LNCAP (cell line): ENCODE results near the gene ANKRD11.

Experiments used
- TF ChIP-seq, protein P1 (sequence below): fragments of 450-650 bp; IDR thresholded peaks from 2 replicates; pipeline ENCODE4 v1.5.1; 2017; ENCODE audit warnings: mild to moderate bottlenecking

Gene ANKRD11

GRCh38 chr16:89268585-89268984 lies 221.8 kb downstream of the ANKRD11 start:
- TF ChIP-seq, protein P1, sequence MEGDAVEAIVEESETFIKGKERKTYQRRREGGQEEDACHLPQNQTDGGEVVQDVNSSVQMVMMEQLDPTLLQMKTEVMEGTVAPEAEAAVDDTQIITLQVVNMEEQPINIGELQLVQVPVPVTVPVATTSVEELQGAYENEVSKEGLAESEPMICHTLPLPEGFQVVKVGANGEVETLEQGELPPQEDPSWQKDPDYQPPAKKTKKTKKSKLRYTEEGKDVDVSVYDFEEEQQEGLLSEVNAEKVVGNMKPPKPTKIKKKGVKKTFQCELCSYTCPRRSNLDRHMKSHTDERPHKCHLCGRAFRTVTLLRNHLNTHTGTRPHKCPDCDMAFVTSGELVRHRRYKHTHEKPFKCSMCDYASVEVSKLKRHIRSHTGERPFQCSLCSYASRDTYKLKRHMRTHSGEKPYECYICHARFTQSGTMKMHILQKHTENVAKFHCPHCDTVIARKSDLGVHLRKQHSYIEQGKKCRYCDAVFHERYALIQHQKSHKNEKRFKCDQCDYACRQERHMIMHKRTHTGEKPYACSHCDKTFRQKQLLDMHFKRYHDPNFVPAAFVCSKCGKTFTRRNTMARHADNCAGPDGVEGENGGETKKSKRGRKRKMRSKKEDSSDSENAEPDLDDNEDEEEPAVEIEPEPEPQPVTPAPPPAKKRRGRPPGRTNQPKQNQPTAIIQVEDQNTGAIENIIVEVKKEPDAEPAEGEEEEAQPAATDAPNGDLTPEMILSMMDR = no peak

DNA sequence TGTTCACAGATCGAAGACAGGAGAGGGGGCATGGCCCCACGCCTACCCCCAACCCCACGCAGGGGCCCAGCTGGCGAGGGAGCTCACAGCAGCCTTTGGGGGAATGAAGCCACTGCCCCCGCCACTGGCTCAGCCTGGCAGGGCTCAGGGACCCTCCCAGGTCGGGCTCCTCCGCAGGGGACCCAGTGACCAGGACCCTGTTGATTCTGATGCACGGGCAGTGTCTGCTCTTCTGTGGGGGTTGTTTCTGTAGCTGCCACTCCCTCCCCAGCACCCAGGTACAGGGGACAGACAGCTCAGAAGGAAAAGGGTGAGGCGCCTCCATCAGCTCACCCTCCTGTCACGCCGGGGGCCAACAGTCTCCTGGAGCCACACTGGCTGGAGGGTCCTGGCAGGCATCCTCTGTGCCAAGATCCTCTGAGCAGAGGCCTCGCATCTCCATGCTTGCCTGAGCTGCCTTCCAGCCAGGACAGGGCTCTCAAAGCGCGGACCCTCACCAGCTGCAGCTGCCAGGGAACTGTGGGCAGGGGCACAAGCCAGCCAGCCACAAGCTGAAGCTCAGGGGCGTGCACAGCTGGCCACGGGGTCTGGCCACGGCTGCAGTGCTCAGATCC lies 223.7 kb downstream of the ANKRD11 start:
- TF ChIP-seq, protein P1 = no peak

DNA sequence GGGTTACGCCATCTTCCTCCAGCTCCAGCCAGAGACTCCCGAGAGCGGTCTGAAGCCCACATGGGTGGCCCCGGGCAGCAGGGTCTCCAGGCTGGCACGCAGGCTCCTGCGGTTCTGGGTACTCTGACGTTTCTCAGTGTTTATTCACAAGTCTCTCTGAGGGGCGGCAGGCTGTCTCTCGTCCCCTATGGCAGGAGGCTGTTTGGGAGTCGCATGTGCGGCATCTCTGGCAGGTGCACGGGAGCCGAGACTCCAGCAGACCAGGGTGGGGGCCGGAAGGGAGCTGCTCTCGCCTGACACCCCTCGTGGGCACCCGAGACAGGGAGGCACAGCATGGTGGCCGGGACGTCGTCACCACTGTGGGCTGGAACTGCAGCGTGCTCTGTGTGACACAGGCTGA lies 224.7 kb downstream of the ANKRD11 start:
- TF ChIP-seq, protein P1 = no peak

- TF ChIP-seq, protein P1 = no peak
Observed at GRCh38 chr16:89264800-89265550, 225.4 kb downstream of the ANKRD11 start.

GRCh38 chr16:89261691-89262563 lies 228.4 kb downstream of the ANKRD11 start:
- TF ChIP-seq, protein P1 = no peak

DNA sequence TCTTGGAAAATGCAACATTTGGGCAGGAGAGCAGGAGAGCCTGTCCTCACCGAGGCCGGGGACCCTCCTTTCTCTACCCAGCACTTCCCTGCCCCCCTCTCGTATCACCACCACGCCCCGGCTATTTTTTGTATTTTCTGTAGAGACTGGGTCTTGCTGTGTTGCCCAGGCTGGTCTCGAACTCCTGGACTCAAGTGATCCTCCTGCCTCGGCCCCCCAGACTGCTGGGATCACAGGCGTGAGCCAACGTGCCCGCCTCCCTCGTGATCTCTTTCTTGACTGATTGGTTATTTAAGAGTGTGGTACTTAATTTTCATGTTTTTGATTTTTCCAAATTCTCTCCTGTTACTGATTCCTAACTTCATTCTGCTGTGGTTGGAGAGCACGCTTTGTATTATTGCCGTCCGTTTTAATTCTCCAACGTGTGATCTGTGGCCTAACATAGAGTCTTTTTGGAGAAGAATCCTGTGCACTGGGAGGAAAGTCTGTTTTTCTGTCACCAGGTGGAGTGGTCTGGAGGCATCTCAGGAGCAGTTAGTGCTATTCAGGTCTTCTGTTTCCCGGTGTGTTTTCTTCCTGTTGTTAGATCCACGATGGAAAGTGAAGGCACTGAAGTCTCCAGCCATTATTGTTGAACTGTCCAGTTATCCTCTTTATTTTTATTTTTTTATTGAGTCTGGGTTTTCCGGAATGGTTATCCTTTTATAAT lies 232.4 kb downstream of the ANKRD11 start:
- TF ChIP-seq, protein P1 = no peak

DNA sequence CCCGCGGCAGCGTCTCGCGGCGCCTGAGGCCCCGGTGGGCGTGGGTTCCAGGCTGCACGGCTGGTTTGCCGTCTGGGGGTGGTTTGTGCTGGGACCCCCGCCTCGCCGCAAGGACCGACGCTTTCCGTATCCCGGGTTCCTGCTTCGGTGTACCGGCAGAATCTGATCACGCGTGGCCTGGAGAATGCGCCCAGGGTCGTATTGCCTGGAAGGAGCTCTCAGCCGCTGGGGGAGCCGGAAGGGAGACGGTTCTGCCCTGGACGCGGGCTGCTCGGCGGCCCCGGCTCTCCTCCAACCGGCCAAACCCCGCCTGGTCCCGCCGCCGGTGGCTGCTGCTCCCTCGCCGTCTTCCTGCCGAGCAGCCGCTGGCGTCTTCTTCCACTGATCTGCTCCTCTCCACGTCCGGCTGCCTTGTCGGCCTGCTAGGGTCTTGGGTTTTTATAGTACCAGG lies 233.1 kb downstream of the ANKRD11 start:
- TF ChIP-seq, protein P1 = no peak
